Osteoblast (primary cell): ENCODE measurements around the gene PDE1C. TPM values are rescaled to one million over a fixed set of nuclear protein-coding genes. Genes with fewer than 3 reads are reported as not detected.

Experiments used
- DNase-seq: peaks from one replicate; pipeline ENCODE4 v3.0.0; 2011; ENCODE audit warnings: low spot score, mixed read lengths; ENCODE audit not compliant: insufficient read length; ENCODE audit errors: missing footprints
- H2AFZ ChIP-seq: 2 replicates; pipeline ENCODE4 v1.6.0; 2011; ENCODE audit warnings: mild to moderate bottlenecking, low read length
- H3K27ac ChIP-seq: 2 replicates; pipeline ENCODE4 v1.5.1; 2011; ENCODE audit warnings: mild to moderate bottlenecking, low read depth, low read length, moderate library complexity
- H3K27me3 ChIP-seq: 2 replicates; pipeline ENCODE4 v1.6.0; 2012; ENCODE audit warnings: mild to moderate bottlenecking, control low read depth, inconsistent platforms, low read length, moderate library complexity; ENCODE audit not compliant: insufficient read depth
- H3K36me3 ChIP-seq: 2 replicates; pipeline ENCODE4 v1.5.1; 2011; ENCODE audit warnings: mild to moderate bottlenecking, low read length, control low read depth, moderate library complexity; ENCODE audit not compliant: insufficient read depth
- H3K4me1 ChIP-seq: 2 replicates; pipeline ENCODE4 v1.5.1; 2011; ENCODE audit warnings: mild to moderate bottlenecking, low read length, control low read depth, moderate library complexity; ENCODE audit not compliant: insufficient read depth
- H3K4me2 ChIP-seq: 2 replicates; pipeline ENCODE4 v1.6.0; 2011; ENCODE audit warnings: mild to moderate bottlenecking, low read length; ENCODE audit not compliant: insufficient read depth
- H3K4me3 ChIP-seq: fragments of 200-600 bp; sonication (generic); 3 replicates; pipeline ENCODE4 v1.5.1; 2012; ENCODE audit warnings: mild to moderate bottlenecking, low read length, inconsistent platforms; ENCODE audit not compliant: insufficient read depth
- H3K79me2 ChIP-seq: 2 replicates; pipeline ENCODE4 v1.6.0; 2012; ENCODE audit warnings: mild to moderate bottlenecking, low read length, control low read depth, inconsistent platforms; ENCODE audit not compliant: insufficient read depth
- H3K9me3 ChIP-seq: 2 replicates; pipeline ENCODE4 v1.5.1; 2011; ENCODE audit warnings: low read depth, low read length, control low read depth
- H4K20me1 ChIP-seq: 2 replicates; pipeline ENCODE4 v1.6.0; 2012; ENCODE audit warnings: mild to moderate bottlenecking, low read length, control low read depth; ENCODE audit not compliant: insufficient read depth
- CTCF ChIP-seq: IDR thresholded peaks from 2 replicates; pipeline ENCODE4 v1.5.1; 2011; ENCODE audit warnings: mild to moderate bottlenecking, low read depth, low read length, moderate library complexity; ENCODE audit errors: extremely low read depth
- total RNA-seq: library from RNA; depleted of rRNA; stranded (reverse); fragments of >200 nt; gene quantifications from 2 replicates; pipeline ENCODE4 v1.2.3, GENCODE V29; 2012

The PDE1C gene
- total RNA-seq, 1 donor = 149 TPM

DNA sequence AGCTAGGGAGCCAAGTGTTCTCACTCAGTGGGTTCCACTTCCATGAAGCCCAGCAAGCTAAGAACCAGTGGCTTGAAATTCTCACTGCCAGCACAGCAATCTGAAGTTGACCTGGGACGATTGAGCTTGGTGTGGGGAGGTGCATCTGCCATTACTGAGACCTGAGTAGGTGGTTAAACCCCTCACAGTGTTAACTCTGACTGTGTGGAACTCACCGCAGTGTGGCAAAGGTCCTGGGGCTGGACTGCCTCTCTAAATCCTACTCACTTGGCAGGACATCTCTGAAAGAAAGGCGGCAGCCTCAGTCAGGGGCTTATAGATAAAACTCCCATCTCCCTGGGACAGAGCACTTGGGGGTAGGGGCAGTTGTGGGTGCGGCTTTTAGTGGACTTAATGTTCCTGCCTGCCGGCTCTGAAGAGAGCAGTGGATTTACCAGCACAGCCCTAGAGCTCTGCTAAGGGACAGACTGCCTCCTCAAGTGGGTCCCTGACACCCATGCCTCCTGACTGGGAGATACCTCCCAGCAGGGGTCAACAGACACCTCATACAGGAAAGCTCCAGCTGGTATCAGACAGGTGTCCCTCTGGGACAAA lies 143.1 kb downstream of the PDE1C start:
- H3K9me3 ChIP-seq = no peaks in the 10 kb centered on the region
- H2AFZ ChIP-seq = no peak overlapping the region
- no peak overlapping the region for H3K4me3 ChIP-seq
- H3K79me2 ChIP-seq = peaks cover 24% of the 10 kb centered on the region
- no peak for DNase-seq
- peaks cover 9% of the 10 kb centered on the region for H3K4me1 ChIP-seq
- H3K4me2 ChIP-seq = no peak overlapping the region
- TF ChIP-seq CTCF = no peak
- peaks cover 3% of the 10 kb centered on the region for H3K36me3 ChIP-seq
- H3K27ac ChIP-seq = no peak overlapping the region
- no peaks in the 10 kb centered on the region for H4K20me1 ChIP-seq
- no peaks in the 10 kb centered on the region for H3K27me3 ChIP-seq

- Histone ChIP-seq H3K27me3 (no peaks in the 10 kb centered on the region), H2AFZ (no peak overlapping the region), H3K4me2 (no peak overlapping the region), H3K27ac (no peak overlapping the region), H4K20me1 (no peaks in the 10 kb centered on the region), H3K4me3 (no peak overlapping the region), H3K36me3 (peaks cover 3% of the 10 kb centered on the region), H3K4me1 (peaks cover 9% of the 10 kb centered on the region), H3K79me2 (peaks cover 21% of the 10 kb centered on the region), H3K9me3 (no peaks in the 10 kb centered on the region)
- no peak for DNase-seq
- no peak for TF ChIP-seq CTCF
These were observed 144.3 kb downstream of the PDE1C start for GRCh38 chr7:31925753-31926454.

- no peak for TF ChIP-seq CTCF
- Histone ChIP-seq H3K4me3 (no peak overlapping the region), H3K27me3 (no peaks in the 10 kb centered on the region), H3K4me1 (peaks cover 9% of the 10 kb centered on the region), H4K20me1 (no peaks in the 10 kb centered on the region), H3K27ac (no peak overlapping the region), H2AFZ (no peak overlapping the region), H3K36me3 (peaks cover 3% of the 10 kb centered on the region), H3K9me3 (no peaks in the 10 kb centered on the region), H3K79me2 (peaks cover 20% of the 10 kb centered on the region), H3K4me2 (no peak overlapping the region)
- no peak for DNase-seq
These were observed 146.0 kb downstream of the PDE1C start for GRCh38 chr7:31924251-31924650.

DNA sequence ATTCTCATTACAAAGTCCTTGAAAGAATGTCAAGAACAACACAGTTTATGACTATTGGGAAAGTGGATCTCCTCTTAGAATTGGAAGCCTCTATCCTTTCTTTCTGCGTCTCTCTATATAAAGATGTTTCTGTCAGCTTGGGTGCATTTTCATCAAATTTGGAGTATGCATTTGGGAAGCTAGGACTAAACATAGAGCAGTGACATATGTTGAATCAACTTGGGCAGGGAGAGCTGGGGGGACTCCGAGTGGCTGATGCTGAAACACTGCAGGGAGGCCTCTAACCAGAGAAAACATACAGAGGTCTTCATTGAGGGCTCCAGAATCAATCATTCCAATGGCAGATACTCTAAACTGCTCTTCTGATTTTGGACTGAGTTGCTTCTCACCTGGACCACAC lies 147.4 kb downstream of the PDE1C start:
- Histone ChIP-seq H2AFZ (no peak overlapping the region), H3K27ac (no peak overlapping the region), H3K4me1 (peaks cover 9% of the 10 kb centered on the region), H3K9me3 (no peaks in the 10 kb centered on the region), H3K79me2 (peaks cover 15% of the 10 kb centered on the region), H3K4me3 (no peak overlapping the region), H3K36me3 (peaks cover 3% of the 10 kb centered on the region), H3K4me2 (no peak overlapping the region), H3K27me3 (no peaks in the 10 kb centered on the region), H4K20me1 (no peaks in the 10 kb centered on the region)
- no peak for DNase-seq
- TF ChIP-seq CTCF = no peak
